HEK293T (cell line): ENCODE results near the gene GHITM.

Experiments used
- CTCF ChIA-PET: fragments of 350-600 bp; formaldehyde crosslinking; extraction: SDS; loops from one replicate; lab custom pipeline; 2021; ENCODE audit warnings: antibody characterized with exemption, inconsistent platforms; lab: Yijun Ruan, JAX
- POLR2A ChIA-PET: fragments of 350-600 bp; formaldehyde crosslinking; extraction: SDS; loops from one replicate; lab custom pipeline; 2020; ENCODE audit warnings: antibody characterized with exemption, inconsistent platforms; lab: Yijun Ruan, JAX
- DNase-seq: peaks from one replicate; pipeline ENCODE4 v3.0.0; 2012; ENCODE audit warnings: mixed read lengths; ENCODE audit errors: extremely low spot score
- ARNT ChIP-seq: fragments of 450-650 bp; IDR thresholded peaks from 2 replicates; pipeline ENCODE4 v1.6.1; 2017; ENCODE audit warnings: mild to moderate bottlenecking
- BHLHE40 ChIP-seq: fragments of 450-650 bp; IDR thresholded peaks from 2 replicates; pipeline ENCODE4 v1.6.1; 2016; ENCODE audit warnings: mild to moderate bottlenecking, moderate library complexity, borderline replicate concordance
- CTBP1 ChIP-seq: fragments of 450-650 bp; IDR thresholded peaks from 2 replicates; pipeline ENCODE4 v1.6.1; 2016; ENCODE audit warnings: borderline replicate concordance
- ELF4 ChIP-seq: fragments of 450-650 bp; IDR thresholded peaks from 2 replicates; pipeline ENCODE4 v1.6.1; 2017; ENCODE audit warnings: antibody characterized with exemption
- FOXA1 ChIP-seq: fragments of 450-650 bp; IDR thresholded peaks from 2 replicates; pipeline ENCODE4 v1.6.1; 2016; ENCODE audit warnings: mild to moderate bottlenecking
- FOXK2 ChIP-seq: fragments of 450-650 bp; IDR thresholded peaks from 2 replicates; pipeline ENCODE4 v1.6.1; 2016; ENCODE audit warnings: mild to moderate bottlenecking
- FOXM1 ChIP-seq: fragments of 450-650 bp; IDR thresholded peaks from 2 replicates; pipeline ENCODE4 v1.6.1; 2017; ENCODE audit warnings: mild to moderate bottlenecking, borderline replicate concordance
- HDGF ChIP-seq: fragments of 450-650 bp; IDR thresholded peaks from 2 replicates; pipeline ENCODE4 v1.6.1; 2017; ENCODE audit warnings: antibody characterized with exemption, borderline replicate concordance
- L3MBTL2 ChIP-seq: fragments of 450-650 bp; conservative IDR thresholded peaks from 2 replicates; pipeline ENCODE4 v1.6.1; 2016; ENCODE audit warnings: mild to moderate bottlenecking
- LEF1 ChIP-seq: fragments of 450-650 bp; IDR thresholded peaks from 2 replicates; pipeline ENCODE4 v1.6.1; 2017; ENCODE audit warnings: mild to moderate bottlenecking, borderline replicate concordance
- NFRKB ChIP-seq: fragments of 450-650 bp; IDR thresholded peaks from 2 replicates; pipeline ENCODE4 v1.6.1; 2016; ENCODE audit warnings: mild to moderate bottlenecking, moderate library complexity
- SP1 ChIP-seq: fragments of 450-650 bp; IDR thresholded peaks from 2 replicates; pipeline ENCODE4 v1.6.1; 2017
- SUZ12 ChIP-seq: fragments of 450-650 bp; IDR thresholded peaks from 2 replicates; pipeline ENCODE4 v1.6.1; 2016; ENCODE audit warnings: mild to moderate bottlenecking
- TARDBP ChIP-seq: fragments of 450-650 bp; IDR thresholded peaks from 2 replicates; pipeline ENCODE4 v1.6.1; 2016
- ZNF384 ChIP-seq: fragments of 450-650 bp; IDR thresholded peaks from 2 replicates; pipeline ENCODE4 v1.6.1; 2016
- TF ChIP-seq, protein P1 (sequence below): fragments of 450-650 bp; IDR thresholded peaks from 2 replicates; pipeline ENCODE4 v1.6.1; 2016

GHITM gene

DNA sequence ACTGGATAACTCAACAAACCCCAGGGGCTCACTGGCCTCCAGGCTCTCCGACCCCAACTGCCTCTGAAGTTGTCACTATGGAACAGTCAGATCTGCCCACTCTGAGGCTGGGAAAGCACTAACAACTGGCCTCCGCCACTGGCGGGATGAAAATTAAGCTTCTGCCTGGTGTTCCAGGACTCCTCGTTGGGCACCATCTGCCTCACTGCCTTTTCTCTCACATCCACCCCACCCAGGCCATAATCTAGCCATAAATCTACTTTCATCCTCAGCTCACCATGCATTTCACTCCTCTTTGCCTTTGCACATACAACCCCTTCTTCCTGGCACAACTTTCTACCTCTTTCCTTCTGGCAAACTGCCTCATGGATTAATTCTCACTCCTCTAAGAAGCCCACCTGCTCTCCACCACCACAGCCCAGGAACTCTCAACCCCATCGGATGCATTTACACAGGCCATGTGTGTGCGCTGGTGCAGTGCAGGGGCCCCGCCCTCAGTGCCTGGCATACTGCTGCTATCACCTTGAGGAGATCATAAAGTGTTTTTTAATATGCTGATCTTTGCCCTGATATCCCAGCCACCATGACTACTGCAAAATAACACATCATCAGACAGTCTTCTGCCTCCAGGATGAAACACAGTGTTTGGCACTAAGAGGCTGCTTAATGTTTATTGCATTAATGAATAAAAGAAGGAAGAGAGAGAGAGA, 59.1 kb downstream of the GHITM start:
- DNase-seq, result no peak
- CTCF ChIA-PET, result interaction anchor here (0.8 kb wide), 1 partner anchor 16 kb away, joined by 3 read pairs; no protein-coding TSS in a partner anchor
- no peak for TF ChIP-seq ZNF384
- no peak for TF ChIP-seq BHLHE40
- no peak for TF ChIP-seq ARNT
- no peak for TF ChIP-seq FOXK2
- TF ChIP-seq CTBP1, result no peak
- no peak for TF ChIP-seq FOXA1
- POLR2A ChIA-PET, result no interaction called here

DNA sequence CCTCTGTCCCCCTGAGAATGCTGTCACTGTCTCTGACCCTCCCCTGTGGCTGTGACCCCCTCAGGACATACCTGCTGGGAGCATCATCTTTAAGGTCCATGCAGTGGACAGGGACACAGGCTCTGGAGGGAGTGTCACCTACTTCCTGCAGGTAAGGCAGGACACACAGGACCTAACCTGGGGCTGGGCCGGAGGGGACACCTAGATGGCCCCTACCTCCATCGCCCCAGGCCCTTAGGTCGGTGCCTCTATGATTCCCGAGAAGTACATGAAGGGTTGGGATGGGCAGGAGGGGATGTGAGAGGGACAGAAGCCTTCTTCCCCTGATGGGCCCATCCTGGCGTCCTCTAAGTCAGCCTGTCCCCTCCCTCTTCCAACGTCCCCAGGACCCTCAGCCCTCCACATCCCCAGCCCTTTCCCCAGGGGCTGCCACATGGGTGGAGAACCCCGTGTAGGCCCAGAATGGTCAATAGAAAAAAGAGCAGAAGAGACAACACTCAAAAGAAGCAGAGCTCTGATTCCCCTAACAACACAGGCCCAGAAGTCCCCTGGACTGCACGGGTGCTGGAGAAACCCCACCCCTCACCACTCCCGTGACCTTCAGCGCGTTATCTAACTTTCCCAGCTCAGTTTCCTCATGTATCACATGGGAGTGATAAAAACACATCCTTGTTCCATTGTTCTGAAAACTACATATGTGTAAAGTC, 61.4 kb downstream of the GHITM start:
- ChIA-PET POLR2A (no interaction called here), CTCF (no interaction called here)
- TF ChIP-seq CTBP1 (no peak), SP1 (no peak), FOXA1 (no peak), FOXK2 (no peak), ARNT (no peak), NFRKB (no peak), ZNF384 (no peak), FOXM1 (no peak), BHLHE40 (no peak), HDGF (no peak), LEF1 (no peak), SUZ12 (no peak), L3MBTL2 (no peak), TARDBP (no peak), ELF4 (no peak)
- TF ChIP-seq, protein P1, sequence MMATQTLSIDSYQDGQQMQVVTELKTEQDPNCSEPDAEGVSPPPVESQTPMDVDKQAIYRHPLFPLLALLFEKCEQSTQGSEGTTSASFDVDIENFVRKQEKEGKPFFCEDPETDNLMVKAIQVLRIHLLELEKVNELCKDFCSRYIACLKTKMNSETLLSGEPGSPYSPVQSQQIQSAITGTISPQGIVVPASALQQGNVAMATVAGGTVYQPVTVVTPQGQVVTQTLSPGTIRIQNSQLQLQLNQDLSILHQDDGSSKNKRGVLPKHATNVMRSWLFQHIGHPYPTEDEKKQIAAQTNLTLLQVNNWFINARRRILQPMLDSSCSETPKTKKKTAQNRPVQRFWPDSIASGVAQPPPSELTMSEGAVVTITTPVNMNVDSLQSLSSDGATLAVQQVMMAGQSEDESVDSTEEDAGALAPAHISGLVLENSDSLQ, result no peak
- no peak for DNase-seq

DNA sequence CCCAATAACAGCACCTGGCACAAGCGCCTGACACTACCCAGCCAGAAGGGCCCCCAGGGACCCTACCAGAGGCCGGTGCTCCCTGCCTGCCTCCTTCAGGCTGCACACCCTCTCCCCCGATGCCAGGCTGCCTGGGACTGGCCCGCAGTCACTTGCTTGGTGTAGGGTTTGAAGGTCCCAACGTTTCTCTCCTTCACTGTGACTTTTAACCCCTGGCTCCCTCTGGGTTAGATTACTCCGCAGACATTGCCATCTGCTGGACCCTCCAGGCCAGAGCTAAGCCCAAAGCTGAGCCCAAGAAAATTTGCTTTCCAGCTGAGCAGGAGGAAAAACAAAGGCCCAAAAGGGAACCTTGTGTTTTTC, 61.9 kb downstream of the GHITM start:
- no peak for DNase-seq
- TF ChIP-seq FOXA1 (no peak), SUZ12 (no peak), ZNF384 (no peak), NFRKB (no peak), ELF4 (no peak), TARDBP (no peak), ARNT (no peak), LEF1 (no peak)
- TF ChIP-seq, protein P1, result no peak
- ChIA-PET CTCF (no interaction called here), POLR2A (no interaction called here)

GRCh38 chr10:84201682-84202081, 62.4 kb downstream of the GHITM start:
- TF ChIP-seq ELF4 (no peak), FOXM1 (no peak)
- TF ChIP-seq, protein P1, result no peak
- ChIA-PET POLR2A (no interaction called here), CTCF (no interaction called here)
- no peak for DNase-seq

- DNase-seq, result no peak
- POLR2A ChIA-PET, result no interaction called here
- no peak for TF ChIP-seq BHLHE40
- no peak for TF ChIP-seq LEF1
- no peak for TF ChIP-seq FOXK2
- TF ChIP-seq, protein P1, result no peak
- TF ChIP-seq CTBP1, result no peak
- TF ChIP-seq ARNT, result no peak
- no peak for TF ChIP-seq L3MBTL2
- no peak for TF ChIP-seq ZNF384
- no peak for TF ChIP-seq FOXA1
- TF ChIP-seq HDGF, result no peak
- no peak for TF ChIP-seq NFRKB
- TF ChIP-seq SUZ12, result no peak
- CTCF ChIA-PET, result no interaction called here
Measured at GRCh38 chr10:84202349-84202748, 63.0 kb downstream of the GHITM start.
